CD4-positive, alpha-beta T cell (primary cell): ENCODE data around the gene SLC38A5. TPM values are rescaled to one million over a fixed set of nuclear protein-coding genes. Genes with fewer than 3 reads are reported as not detected.
A peak's percentile ranks its signal among the peaks of the same experiment; 100 is the strongest.

Source experiments
- ATAC-seq: fragments of 200-7000 bp; cut with Tn5 transposase; one replicate; pipeline ENCODE4 v1.10.0; 2022; ENCODE audit warnings: mild to moderate bottlenecking; ENCODE audit not compliant: poor library complexity
- CTCF ChIA-PET: fragments of 350-600 bp; sonication (Branson Sonifier 250); formaldehyde crosslinking; loops from one replicate; lab custom pipeline; 2021; ENCODE audit warnings: antibody characterized with exemption, inconsistent platforms; lab: Charles Lee
- POLR2A ChIA-PET: fragments of 350-600 bp; sonication (Branson Sonifier 250); formaldehyde crosslinking; loops from one replicate; lab custom pipeline; 2021; ENCODE audit warnings: antibody characterized with exemption, inconsistent platforms; lab: Charles Lee
- DNase-seq, 14 experiments: peaks; one replicate each; pipeline ENCODE4 v3.0.0-alpha.2; 2013 to 2020; ENCODE audit warnings: mixed read lengths in 2 of 14
- H3K27ac ChIP-seq, 2 donors: one replicate each; pipeline versions ENCODE4 v1.5.1 to v1.7.0; 2013; ENCODE audit warnings: low read length in 2 of 2, low read depth in 1 of 2, mild to moderate bottlenecking in 1 of 2
- H3K27me3 ChIP-seq, 2 experiments: 1 replicate in 1 of 2; 2 replicates in 1 of 2; pipeline versions ENCODE4 v1.6.1 to v1.7.0; 2013; ENCODE audit warnings: low read length in 2 of 2, control low read depth in 1 of 2, mild to moderate bottlenecking in 1 of 2, moderate library complexity in 1 of 2; ENCODE audit not compliant: insufficient read depth in 2 of 2, control insufficient read depth in 1 of 2
- H3K36me3 ChIP-seq: one replicate; pipeline ENCODE4 v1.6.1; 2013; ENCODE audit warnings: low read length, control low read depth; ENCODE audit not compliant: insufficient read depth
- H3K4me1 ChIP-seq: one replicate; pipeline ENCODE4 v1.6.1; 2013; ENCODE audit warnings: low read length, control low read depth; ENCODE audit not compliant: insufficient read depth
- H3K4me3 ChIP-seq: one replicate; pipeline ENCODE4 v1.5.1; 2013; ENCODE audit warnings: mild to moderate bottlenecking, low read length, moderate library complexity
- H3K9me3 ChIP-seq, 2 experiments: 1 replicate in 1 of 2; 2 replicates in 1 of 2; pipeline versions ENCODE4 v1.6.1 to v1.7.0; 2013; ENCODE audit warnings: low read length in 2 of 2, mild to moderate bottlenecking in 2 of 2, control low read depth in 1 of 2, moderate library complexity in 1 of 2; ENCODE audit not compliant: control insufficient read depth in 1 of 2, insufficient read depth in 1 of 2
- H3K27ac Mint-ChIP-seq: one replicate; pipeline ENCODE4 v1.8.0; 2020; ENCODE audit warnings: mixed read lengths
- H3K27me3 Mint-ChIP-seq: one replicate; pipeline ENCODE4 v1.8.0; 2021; ENCODE audit warnings: mixed read lengths
- H3K36me3 Mint-ChIP-seq: one replicate; pipeline ENCODE4 v1.8.0; 2021; ENCODE audit warnings: low read depth, mixed read lengths
- H3K4me1 Mint-ChIP-seq: one replicate; pipeline ENCODE4 v1.8.0; 2021; ENCODE audit warnings: low read depth, mixed read lengths
- H3K4me3 Mint-ChIP-seq: one replicate; pipeline ENCODE4 v1.8.0; 2020; ENCODE audit warnings: mild to moderate bottlenecking, mixed read lengths
- H3K9me3 Mint-ChIP-seq: one replicate; pipeline ENCODE4 v1.8.0; 2020; ENCODE audit warnings: mixed read lengths
- CTCF ChIP-seq: fragments of 200-600 bp; IDR thresholded peaks from one replicate; pipeline ENCODE4 v1.8.0; 2022; ENCODE audit warnings: antibody characterized with exemption, mild to moderate bottlenecking
- intact Hi-C, 2 experiments: fragments of 100-400 bp; cut with DNase I in 1 of 2; cut with micrococcal nuclease in 1 of 2; formaldehyde crosslinking; loops; one replicate each; pipeline versions ENCODE4 v1.15.1 to v1.9.0; 2023 to 2025; cut with DNase I, micrococcal nuclease
- total RNA-seq, 174 experiments: library from RNA in 2 of 174; stranded (reverse) in 2 of 174; gene quantifications; one replicate each; pipeline ENCODE4 v1.2.3 and lab custom pipeline; 2021 to 2026

The SLC38A5 gene
- total RNA-seq, 2 experiments from 2014 or later: 7.0 to 8.3 TPM

- intact Hi-C loops: no loop called here
- ATAC-seq (no peak), DNase-seq (no peak)
- no peaks in the 10 kb centered on the region for H3K36me3 Mint-ChIP-seq
- Histone ChIP-seq H3K27ac (no peak overlapping the region), H3K36me3 (peaks cover 3% of the 10 kb centered on the region), H3K9me3 (no peaks in the 10 kb centered on the region), H3K4me3 (no peak overlapping the region), H3K4me1 (no peaks in the 10 kb centered on the region), H3K27me3 (no peaks in the 10 kb centered on the region)
- H3K27ac Mint-ChIP-seq: no peak overlapping the region
- ChIA-PET POLR2A (no interaction called here), CTCF (no interaction called here)
- H3K9me3 Mint-ChIP-seq: no peaks in the 10 kb centered on the region
- H3K4me1 Mint-ChIP-seq: no peaks in the 10 kb centered on the region
- no peak for TF ChIP-seq CTCF
- H3K27me3 Mint-ChIP-seq: no peaks in the 10 kb centered on the region
- H3K4me3 Mint-ChIP-seq: no peak overlapping the region
Measured at GRCh38 chrX:48489296-48489695, 19.2 kb upstream of the SLC38A5 start.

DNA sequence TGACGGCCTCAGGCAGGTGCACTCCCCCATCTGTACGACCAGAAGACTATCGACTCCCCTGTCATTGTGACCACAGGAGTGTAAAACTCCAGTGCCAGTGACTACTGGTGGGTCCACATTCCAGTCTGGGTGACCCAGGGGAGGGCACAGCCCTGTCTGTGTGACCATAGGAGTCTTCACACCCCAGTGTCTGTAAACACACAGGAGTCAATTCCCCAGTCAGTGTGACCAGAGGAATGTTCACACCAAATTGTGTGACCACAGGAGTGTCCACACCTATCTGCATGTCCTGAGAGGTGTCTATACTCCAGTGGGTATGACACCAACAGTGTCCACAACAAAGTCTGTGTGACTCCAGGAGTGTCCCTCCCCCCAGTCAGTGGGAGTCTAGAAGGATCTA, 18.0 kb upstream of the SLC38A5 start:
- H3K27me3 Mint-ChIP-seq: no peaks in the 10 kb centered on the region

GRCh38 chrX:48487362-48487798, 17.3 kb upstream of the SLC38A5 start:
- no peak overlapping the region for H3K27ac Mint-ChIP-seq
- no peak overlapping the region for H3K4me3 Mint-ChIP-seq
- Histone ChIP-seq H3K27ac (no peak overlapping the region), H3K4me3 (no peak overlapping the region), H3K4me1 (no peaks in the 10 kb centered on the region), H3K36me3 (peaks cover 13% of the 10 kb centered on the region), H3K9me3 (no peaks in the 10 kb centered on the region), H3K27me3 (no peaks in the 10 kb centered on the region)
- no peaks in the 10 kb centered on the region for H3K9me3 Mint-ChIP-seq
- no peaks in the 10 kb centered on the region for H3K27me3 Mint-ChIP-seq
- DNase-seq (peak in 2 of 14 experiments; percentile 7 to 43), ATAC-seq (no peak)
- ChIA-PET CTCF (no interaction called here), POLR2A (no interaction called here)
- intact Hi-C loops: no loop called here
- TF ChIP-seq CTCF: no peak
- peaks cover 10% of the 10 kb centered on the region for H3K36me3 Mint-ChIP-seq
- H3K4me1 Mint-ChIP-seq: no peaks in the 10 kb centered on the region

More for the DNA sequence above, 18.0 kb upstream of the SLC38A5 start:
- Mint-ChIP-seq H3K9me3 (no peaks in the 10 kb centered on the region), H3K36me3 (peaks cover 5% of the 10 kb centered on the region), H3K27ac (no peak overlapping the region), H3K4me3 (no peak overlapping the region), H3K4me1 (no peaks in the 10 kb centered on the region)
- POLR2A ChIA-PET: no interaction called here
- Histone ChIP-seq H3K9me3 (no peaks in the 10 kb centered on the region), H3K4me1 (no peaks in the 10 kb centered on the region), H3K27me3 (no peaks in the 10 kb centered on the region), H3K36me3 (peaks cover 8% of the 10 kb centered on the region), H3K4me3 (no peak overlapping the region), H3K27ac (no peak overlapping the region)
- intact Hi-C loops: no loop called here
- no peak for ATAC-seq
- CTCF ChIA-PET: no interaction called here
- DNase-seq: no peak
- no peak for TF ChIP-seq CTCF
